ENCODE results near the gene CCDC92B.

GRCh38 chr17:2707721-2708584 lies 41.5 kb downstream of the CCDC92B start:
- TF ChIP-seq CTCF (IDR thresholded peaks at IDR 0.05; ENCODE audit: low read length) (peak; percentile 45), EZH2 (IDR thresholded peaks at IDR 0.05; ENCODE audit: borderline replicate concordance, low read length) (no peak)
